CD4-positive, CD25-positive, alpha-beta regulatory T cell (primary cell): ENCODE results near the gene LONRF2. TPM values are rescaled to one million over a fixed set of nuclear protein-coding genes. Genes with fewer than 3 reads are reported as not detected.

Experiments used
- ATAC-seq, 2 donors: fragments of 150-1000 bp; cut with Tn5 transposase; one replicate each; pipeline ENCODE4 v1.10.0; 2021; ENCODE audit warnings: low read depth in 2 of 2, moderate number of reproducible peaks in 2 of 2, moderate library complexity in 1 of 2
- DNase-seq, 3 donors: peaks; one replicate each; pipeline versions ENCODE4 v3.0.0 to v3.0.0-alpha.2; 2012 to 2022; ENCODE audit warnings: mixed read lengths in 1 of 3
- H3K27ac ChIP-seq: one replicate; pipeline ENCODE4 v1.7.0; 2013; ENCODE audit warnings: mild to moderate bottlenecking, low read length; ENCODE audit not compliant: insufficient read depth, poor library complexity, severe bottlenecking
- H3K27me3 ChIP-seq: one replicate; pipeline ENCODE4 v1.7.0; 2013; ENCODE audit warnings: low read length; ENCODE audit not compliant: control insufficient read depth, insufficient read depth
- H3K36me3 ChIP-seq: one replicate; pipeline ENCODE4 v1.7.0; 2013; ENCODE audit warnings: mild to moderate bottlenecking, low read length, moderate library complexity; ENCODE audit not compliant: control insufficient read depth, insufficient read depth
- H3K4me1 ChIP-seq: 2 replicates; pipeline ENCODE4 v1.7.0; 2013; ENCODE audit warnings: mild to moderate bottlenecking, low read length; ENCODE audit not compliant: insufficient read depth, control insufficient read depth, poor library complexity, severe bottlenecking
- H3K4me3 ChIP-seq: one replicate; pipeline ENCODE4 v1.7.0; 2013; ENCODE audit warnings: low read depth, mild to moderate bottlenecking, low read length, moderate library complexity
- H3K9me3 ChIP-seq, 2 experiments: 1 replicate in 1 of 2; 2 replicates in 1 of 2; pipeline ENCODE4 v1.7.0; 2013; ENCODE audit warnings: low read length in 2 of 2, mild to moderate bottlenecking in 1 of 2, moderate library complexity in 1 of 2; ENCODE audit not compliant: control insufficient read depth in 2 of 2
- H3K27ac Mint-ChIP-seq, 3 donors: one replicate each; pipeline ENCODE4 v1.8.0; 2020 to 2022; ENCODE audit warnings: mild to moderate bottlenecking in 3 of 3, mixed read lengths in 3 of 3, moderate library complexity in 2 of 3
- H3K27me3 Mint-ChIP-seq: one replicate; pipeline ENCODE4 v1.8.0; 2022; ENCODE audit warnings: mild to moderate bottlenecking, mixed read lengths
- H3K36me3 Mint-ChIP-seq: one replicate; pipeline ENCODE4 v1.8.0; 2020; ENCODE audit warnings: mixed read lengths
- H3K4me1 Mint-ChIP-seq, 4 donors: one replicate each; pipeline ENCODE4 v1.8.0; 2020 to 2022; ENCODE audit warnings: mixed read lengths in 4 of 4, mild to moderate bottlenecking in 1 of 4
- H3K4me3 Mint-ChIP-seq, 4 donors: one replicate each; pipeline ENCODE4 v1.8.0; 2020 to 2022; ENCODE audit warnings: mild to moderate bottlenecking in 4 of 4, mixed read lengths in 4 of 4, moderate library complexity in 3 of 4
- H3K9me3 Mint-ChIP-seq, 7 donors: one replicate each; pipeline ENCODE4 v1.8.0; 2020 to 2022; ENCODE audit warnings: mixed read lengths in 7 of 7, mild to moderate bottlenecking in 3 of 7, moderate library complexity in 2 of 7
- polyA plus RNA-seq, 4 donors: library from polyadenylated mRNA; unstranded; fragments of 300-500 nt; fragmentation: Illumina TruSeq; gene quantifications; one replicate each; pipeline ENCODE4 v1.2.3, GENCODE V29; 2021
- total RNA-seq: library from RNA; stranded (reverse); gene quantifications from one replicate; pipeline ENCODE4 v1.2.3, GENCODE V29; 2022

LONRF2 gene
- total and polyA plus RNA-seq, 5 donors from 2014 or later = 0.42 TPM; not detected in 4

- no peaks in the 10 kb centered on the region for H3K9me3 ChIP-seq
- peaks cover 6% of the 10 kb centered on the region for H3K27me3 Mint-ChIP-seq
- H3K36me3 ChIP-seq = no peaks in the 10 kb centered on the region
- H3K4me3 Mint-ChIP-seq = no peak overlapping the region
- no peak overlapping the region for H3K27ac Mint-ChIP-seq
- no peaks in the 10 kb centered on the region for H3K4me1 Mint-ChIP-seq
- H3K9me3 Mint-ChIP-seq = no peaks in the 10 kb centered on the region
- H3K4me1 ChIP-seq = no peaks in the 10 kb centered on the region
- peaks cover 7% of the 10 kb centered on the region for H3K27me3 ChIP-seq
- no peak overlapping the region for H3K4me3 ChIP-seq
- DNase-seq = no peak
- ATAC-seq = no peak
- no peaks in the 10 kb centered on the region for H3K36me3 Mint-ChIP-seq
- no peak overlapping the region for H3K27ac ChIP-seq
Observed at GRCh38 chr2:100299548-100299947, 22.8 kb downstream of the LONRF2 start.

GRCh38 chr2:100297511-100297910 is 24.8 kb downstream of the LONRF2 start:
- Histone ChIP-seq H3K27me3 (peaks cover 7% of the 10 kb centered on the region), H3K36me3 (no peaks in the 10 kb centered on the region), H3K4me1 (no peaks in the 10 kb centered on the region), H3K4me3 (no peak overlapping the region), H3K27ac (no peak overlapping the region), H3K9me3 (no peaks in the 10 kb centered on the region)
- Mint-ChIP-seq H3K4me1 (no peaks in the 10 kb centered on the region), H3K27me3 (no peaks in the 10 kb centered on the region), H3K27ac (no peak overlapping the region), H3K4me3 (no peak overlapping the region), H3K36me3 (no peaks in the 10 kb centered on the region), H3K9me3 (no peaks in the 10 kb centered on the region)
- DNase-seq = no peak
- no peak for ATAC-seq

DNA sequence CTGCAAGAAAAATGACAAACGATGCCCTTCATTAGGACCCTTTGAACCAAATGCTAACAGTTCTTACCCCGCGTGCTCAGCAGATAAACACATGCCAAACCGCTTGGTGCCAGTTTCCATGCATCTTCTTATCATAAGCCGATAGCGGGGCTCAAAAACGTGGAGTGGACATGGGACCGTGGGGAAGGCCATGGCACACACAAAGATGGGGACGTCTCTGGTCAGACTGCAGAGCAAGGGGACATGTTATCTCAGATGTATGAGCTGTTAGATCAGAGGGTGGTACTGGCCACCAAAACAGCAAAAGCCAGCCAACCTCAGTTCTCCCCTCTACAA is 28.2 kb downstream of the LONRF2 start:
- H3K9me3 ChIP-seq = no peaks in the 10 kb centered on the region
- Mint-ChIP-seq H3K4me3 (no peak overlapping the region), H3K27me3 (no peaks in the 10 kb centered on the region), H3K9me3 (no peaks in the 10 kb centered on the region), H3K27ac (no peak overlapping the region), H3K4me1 (no peaks in the 10 kb centered on the region), H3K36me3 (no peaks in the 10 kb centered on the region)
- ATAC-seq (no peak), DNase-seq (no peak)
- no peaks in the 10 kb centered on the region for H3K36me3 ChIP-seq
- H3K4me1 ChIP-seq = peaks cover 7% of the 10 kb centered on the region
- peaks cover 2% of the 10 kb centered on the region for H3K27me3 ChIP-seq
- no peak overlapping the region for H3K27ac ChIP-seq
- H3K4me3 ChIP-seq = no peak overlapping the region

DNA sequence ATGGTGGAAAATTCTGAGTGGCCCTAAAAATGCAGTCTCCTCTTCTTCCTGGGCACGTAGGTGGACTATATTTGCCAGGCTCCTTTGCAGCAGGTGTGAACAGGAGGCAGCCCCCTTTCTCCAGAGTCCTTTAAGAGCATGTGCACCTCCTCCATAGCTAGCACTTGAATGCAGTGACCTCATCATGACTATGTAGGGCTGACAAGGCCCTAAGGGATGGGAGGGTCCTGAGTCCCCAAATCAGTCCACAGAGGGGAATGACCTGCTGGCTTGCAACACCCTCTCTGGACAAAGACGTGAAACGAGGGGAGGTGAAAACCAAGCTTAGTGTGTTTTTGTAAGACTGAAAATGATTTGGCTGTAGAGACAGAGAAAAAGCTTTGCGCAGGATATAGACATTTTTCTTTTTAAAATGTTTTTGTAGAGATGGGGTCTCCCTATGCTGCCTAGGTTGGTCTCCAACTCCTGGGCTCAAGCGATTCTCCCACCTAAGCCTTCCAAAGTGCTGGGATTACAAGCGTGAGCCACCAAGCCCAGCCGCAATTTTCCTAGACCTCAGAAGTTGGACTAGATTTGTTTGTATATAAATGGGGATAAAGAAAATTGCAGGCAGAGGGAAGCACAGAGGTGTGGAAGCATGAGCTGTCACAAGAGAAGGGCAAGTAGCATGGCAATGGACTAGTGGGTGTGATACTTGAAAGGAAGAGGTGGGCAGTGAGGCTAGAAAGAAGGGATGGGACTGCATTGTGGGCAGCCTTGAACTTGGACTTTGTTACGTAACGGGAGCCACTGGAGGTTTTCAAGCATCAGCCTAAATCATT is 28.8 kb downstream of the LONRF2 start:
- no peak overlapping the region for H3K4me3 Mint-ChIP-seq
- H3K4me1 Mint-ChIP-seq = no peaks in the 10 kb centered on the region
- no peak overlapping the region for H3K4me3 ChIP-seq
- no peaks in the 10 kb centered on the region for H3K9me3 Mint-ChIP-seq
- peaks cover 2% of the 10 kb centered on the region for H3K27me3 ChIP-seq
- ATAC-seq = no peak
- no peak overlapping the region for H3K27ac Mint-ChIP-seq
- H3K4me1 ChIP-seq = peaks cover 7% of the 10 kb centered on the region
- H3K9me3 ChIP-seq = no peaks in the 10 kb centered on the region
- DNase-seq = no peak
- H3K36me3 Mint-ChIP-seq = no peaks in the 10 kb centered on the region
- no peak overlapping the region for H3K27ac ChIP-seq
- H3K36me3 ChIP-seq = no peaks in the 10 kb centered on the region
- no peaks in the 10 kb centered on the region for H3K27me3 Mint-ChIP-seq

- H3K36me3 Mint-ChIP-seq = no peaks in the 10 kb centered on the region
- Histone ChIP-seq H3K27me3 (no peaks in the 10 kb centered on the region), H3K27ac (no peak overlapping the region), H3K4me3 (no peak overlapping the region), H3K4me1 (peaks cover 7% of the 10 kb centered on the region), H3K9me3 (no peaks in the 10 kb centered on the region), H3K36me3 (no peaks in the 10 kb centered on the region)
- DNase-seq = peak in 2 of 3 donors; percentile 8 to 35
- no peak overlapping the region for H3K27ac Mint-ChIP-seq
- no peaks in the 10 kb centered on the region for H3K9me3 Mint-ChIP-seq
- no peaks in the 10 kb centered on the region for H3K4me1 Mint-ChIP-seq
- no peak overlapping the region for H3K4me3 Mint-ChIP-seq
- ATAC-seq = peak in 1 of 2 donors; percentile 46
- no peaks in the 10 kb centered on the region for H3K27me3 Mint-ChIP-seq
Observed at GRCh38 chr2:100292022-100292580, 30.2 kb downstream of the LONRF2 start.

DNA sequence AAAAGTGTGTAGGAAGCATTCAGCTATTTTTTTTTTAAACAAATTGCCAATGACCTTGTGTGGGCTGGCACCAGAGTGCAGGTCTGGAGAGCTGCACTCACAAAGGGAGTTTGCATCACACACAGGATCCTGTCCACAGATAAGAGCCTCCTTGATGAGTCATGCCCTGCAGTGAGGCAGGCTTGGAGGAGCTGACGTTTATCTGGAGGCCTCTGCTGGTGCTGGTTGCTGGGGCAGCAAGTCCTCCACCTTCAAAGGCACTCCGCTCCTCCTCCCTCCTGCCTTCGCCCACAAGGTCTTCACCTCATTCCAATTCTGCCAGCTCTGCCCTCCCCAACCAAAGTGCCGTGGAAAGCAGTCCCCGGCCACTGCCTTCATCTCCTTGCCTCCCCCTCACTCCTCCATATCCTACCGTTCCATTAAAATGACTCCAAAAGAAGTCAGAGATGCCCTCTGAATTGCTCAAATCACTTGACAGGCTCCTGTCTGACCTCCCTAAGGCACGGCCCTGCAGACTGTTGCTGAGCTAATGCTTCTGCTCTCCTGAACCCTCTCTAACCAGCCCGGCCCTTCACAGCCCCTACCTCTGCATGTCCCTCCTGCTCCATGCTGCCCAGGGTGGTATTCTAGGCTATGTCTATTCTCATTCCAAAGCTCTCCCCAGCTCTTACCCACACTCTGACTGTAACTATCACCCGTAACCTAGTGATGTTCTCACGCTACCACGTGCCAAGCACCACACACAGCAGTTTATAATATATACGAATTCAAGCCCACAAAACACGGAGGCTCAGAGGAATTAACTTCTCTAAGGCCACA is 30.9 kb downstream of the LONRF2 start:
- Mint-ChIP-seq H3K27ac (no peak overlapping the region), H3K4me1 (no peaks in the 10 kb centered on the region), H3K27me3 (no peaks in the 10 kb centered on the region), H3K36me3 (no peaks in the 10 kb centered on the region), H3K4me3 (no peak overlapping the region), H3K9me3 (no peaks in the 10 kb centered on the region)
- Histone ChIP-seq H3K4me3 (no peak overlapping the region), H3K27me3 (no peaks in the 10 kb centered on the region), H3K4me1 (peaks cover 7% of the 10 kb centered on the region), H3K27ac (no peak overlapping the region), H3K9me3 (no peaks in the 10 kb centered on the region), H3K36me3 (no peaks in the 10 kb centered on the region)
- ATAC-seq (peak; percentile 68 to 77), DNase-seq (peak; percentile 24 to 79 (median 39))

- no peaks in the 10 kb centered on the region for H3K27me3 ChIP-seq
- no peaks in the 10 kb centered on the region for H3K9me3 ChIP-seq
- Mint-ChIP-seq H3K27me3 (no peaks in the 10 kb centered on the region), H3K9me3 (no peaks in the 10 kb centered on the region), H3K27ac (no peak overlapping the region), H3K4me1 (no peaks in the 10 kb centered on the region), H3K36me3 (no peaks in the 10 kb centered on the region), H3K4me3 (no peak overlapping the region)
- ATAC-seq (no peak), DNase-seq (no peak)
- no peak overlapping the region for H3K27ac ChIP-seq
- H3K4me1 ChIP-seq = peaks cover 7% of the 10 kb centered on the region
- no peaks in the 10 kb centered on the region for H3K36me3 ChIP-seq
- H3K4me3 ChIP-seq = no peak overlapping the region
Observed at GRCh38 chr2:100290718-100291151, 31.6 kb downstream of the LONRF2 start.
